Measurements from ENCODE around the gene PDGFD.

GRCh38 chr11:104015649-104016415 is 148.1 kb downstream of the PDGFD start:
- TF ChIP-seq CTCF (IDR thresholded peaks at IDR 0.05) = no peak
- no peak for TF ChIP-seq POLR2A (IDR thresholded peaks at IDR 0.05)

Measured in thyroid gland (tissue), 4 donors.